Tibial nerve (tissue), 4 donors: Measurements from ENCODE around the gene SLC25A14. TPM values are rescaled to one million over a fixed set of nuclear protein-coding genes. Genes with fewer than 3 reads are reported as not detected.

ENCODE experiments used
- DNase-seq, 2 donors: peaks; one replicate each; pipeline ENCODE4 v3.0.0-alpha.2; 2019; ENCODE audit warnings: low spot score in 2 of 2
- H3K27ac ChIP-seq, 4 donors: fragments of 200-600 bp; sonication (generic) in 3 of 4; one replicate each; pipeline ENCODE4 v1.5.1; 2017 to 2019; ENCODE audit warnings: mild to moderate bottlenecking in 1 of 4
- H3K27me3 ChIP-seq, 2 donors: fragments of 200-600 bp; sonication (generic) in 1 of 2; one replicate each; pipeline versions ENCODE4 v1.5.1 to v1.6.0; 2017 to 2019
- H3K36me3 ChIP-seq, 3 donors: fragments of 200-600 bp; sonication (generic); one replicate each; pipeline ENCODE4 v1.5.1; 2018 to 2019
- H3K4me1 ChIP-seq, 4 donors: fragments of 200-600 bp; sonication (generic) in 3 of 4; one replicate each; pipeline ENCODE4 v1.5.1; 2017 to 2019
- H3K4me3 ChIP-seq, 4 donors: fragments of 200-600 bp; sonication (generic) in 3 of 4; one replicate each; pipeline ENCODE4 v1.5.1; 2017 to 2019; ENCODE audit warnings: mild to moderate bottlenecking in 1 of 4, moderate library complexity in 1 of 4
- H3K9me3 ChIP-seq, 4 donors: fragments of 200-600 bp; sonication (generic) in 3 of 4; one replicate each; pipeline ENCODE4 v1.5.1; 2017 to 2019
- EP300 ChIP-seq, 2 donors: sonication (generic); formaldehyde crosslinking; IDR thresholded peaks; one replicate each; pipeline ENCODE4 v1.6.1; 2017; ENCODE audit warnings: antibody characterized with exemption in 2 of 2, mild to moderate bottlenecking in 1 of 2
- POLR2A ChIP-seq, 2 donors: fragments of 450-650 bp; IDR thresholded peaks; one replicate each; pipeline ENCODE4 v1.6.1; 2017; ENCODE audit warnings: antibody characterized with exemption in 2 of 2, mild to moderate bottlenecking in 2 of 2, moderate library complexity in 2 of 2
- WGBS, 2 donors: methylation state at CpG; one replicate each; pipeline ENCODE4 v1.1.5; 2018; 5-methylcytosine and 5-hydroxymethylcytosine counted together
- total RNA-seq, 4 donors: library from RNA; depleted of rRNA; stranded (reverse); fragments of >200 nt; gene quantifications; one replicate each; pipeline ENCODE4 v1.1.0, GENCODE V29; 2016
- TF ChIP-seq, protein P1 (sequence below), 5 experiments: fragments of 200-600 bp in 3 of 5; fragments of 450-650 bp in 2 of 5; sonication (generic) in 3 of 5; IDR thresholded peaks; one replicate each; pipeline ENCODE4 v1.5.1; 2016 to 2019; ENCODE audit warnings: antibody characterized with exemption in 5 of 5, mild to moderate bottlenecking in 3 of 5, moderate library complexity in 2 of 5

SLC25A14 gene, protein sequence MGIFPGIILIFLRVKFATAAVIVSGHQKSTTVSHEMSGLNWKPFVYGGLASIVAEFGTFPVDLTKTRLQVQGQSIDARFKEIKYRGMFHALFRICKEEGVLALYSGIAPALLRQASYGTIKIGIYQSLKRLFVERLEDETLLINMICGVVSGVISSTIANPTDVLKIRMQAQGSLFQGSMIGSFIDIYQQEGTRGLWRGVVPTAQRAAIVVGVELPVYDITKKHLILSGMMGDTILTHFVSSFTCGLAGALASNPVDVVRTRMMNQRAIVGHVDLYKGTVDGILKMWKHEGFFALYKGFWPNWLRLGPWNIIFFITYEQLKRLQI
- total RNA-seq, result 10 to 100 TPM in 3 of 4 donors, 1 to 10 TPM in 1; 6.5 to 22.2 (median 20.4) TPM

DNA sequence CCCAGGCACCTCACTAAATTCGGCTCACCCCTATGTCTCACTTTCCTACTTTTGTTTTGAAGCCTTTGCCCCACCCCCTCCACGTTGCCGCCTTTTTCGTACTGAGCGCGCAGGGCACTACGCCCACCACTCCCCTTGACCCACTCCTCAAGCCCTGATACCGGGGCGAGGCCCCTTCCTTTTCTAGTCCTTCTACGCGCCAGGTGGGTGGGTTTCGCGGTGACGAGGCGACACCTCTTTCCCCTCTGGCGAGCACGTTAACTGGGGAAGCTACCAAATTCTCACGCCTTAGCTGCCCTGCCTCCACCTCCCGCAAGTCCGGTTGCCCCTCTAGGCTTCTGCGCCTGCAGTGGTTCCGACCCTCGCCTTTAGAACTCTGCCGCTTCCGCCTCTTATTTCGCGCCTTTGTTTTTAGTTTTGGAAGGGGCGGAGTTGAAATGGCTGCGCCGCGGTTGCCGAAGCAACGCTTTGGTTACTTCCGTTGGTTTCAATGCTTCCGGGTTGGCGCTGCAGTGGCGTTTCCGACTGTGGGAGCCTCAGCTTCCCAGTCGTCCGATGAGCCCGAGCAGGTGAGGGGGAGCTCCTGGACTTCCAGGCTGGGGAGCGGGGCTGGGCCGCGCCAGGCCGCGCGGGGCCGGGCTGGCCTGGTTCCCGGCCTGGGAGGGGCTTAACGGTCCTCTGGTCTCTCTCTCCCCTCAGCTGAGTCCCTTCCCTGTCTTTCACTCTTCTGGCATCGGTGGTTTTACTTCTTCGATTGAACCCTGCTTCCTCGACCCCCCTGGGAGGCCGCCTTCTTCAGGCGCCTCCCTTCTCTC lies at the start of gene SLC25A14:
Gene SLC25A14, plus strand, starts transcription at position 512 of the 815 bp plus-strand sequence. CDS start 360 bp downstream, outside the sequence.
- Histone ChIP-seq H3K9me3 (no peaks in the 10 kb centered on the region), H3K4me1 (peaks cover 0 to 16% (median 0%) of the 10 kb centered on the region in 4 donors), H3K27me3 (no peaks in the 10 kb centered on the region), H3K27ac (peak within 1 kb of the TSS in 2 of 4 donors; percentile 60 to 72), H3K4me3 (peak within 1 kb of the TSS; percentile 53 to 76 (median 61)), H3K36me3 (no peaks in the 10 kb centered on the region)
- peak; percentile 33 to 40 for DNase-seq
- 0 to 38% methylated on average over 35 to 55 of the region's 55 CpGs for WGBS, 2 donors
- TF ChIP-seq EP300 (IDR thresholded peaks at IDR 0.05), result peak in 1 of 2 donors; percentile 51
- TF ChIP-seq, protein P1, sequence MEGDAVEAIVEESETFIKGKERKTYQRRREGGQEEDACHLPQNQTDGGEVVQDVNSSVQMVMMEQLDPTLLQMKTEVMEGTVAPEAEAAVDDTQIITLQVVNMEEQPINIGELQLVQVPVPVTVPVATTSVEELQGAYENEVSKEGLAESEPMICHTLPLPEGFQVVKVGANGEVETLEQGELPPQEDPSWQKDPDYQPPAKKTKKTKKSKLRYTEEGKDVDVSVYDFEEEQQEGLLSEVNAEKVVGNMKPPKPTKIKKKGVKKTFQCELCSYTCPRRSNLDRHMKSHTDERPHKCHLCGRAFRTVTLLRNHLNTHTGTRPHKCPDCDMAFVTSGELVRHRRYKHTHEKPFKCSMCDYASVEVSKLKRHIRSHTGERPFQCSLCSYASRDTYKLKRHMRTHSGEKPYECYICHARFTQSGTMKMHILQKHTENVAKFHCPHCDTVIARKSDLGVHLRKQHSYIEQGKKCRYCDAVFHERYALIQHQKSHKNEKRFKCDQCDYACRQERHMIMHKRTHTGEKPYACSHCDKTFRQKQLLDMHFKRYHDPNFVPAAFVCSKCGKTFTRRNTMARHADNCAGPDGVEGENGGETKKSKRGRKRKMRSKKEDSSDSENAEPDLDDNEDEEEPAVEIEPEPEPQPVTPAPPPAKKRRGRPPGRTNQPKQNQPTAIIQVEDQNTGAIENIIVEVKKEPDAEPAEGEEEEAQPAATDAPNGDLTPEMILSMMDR (IDR thresholded peaks at IDR 0.05), result no peak

DNA sequence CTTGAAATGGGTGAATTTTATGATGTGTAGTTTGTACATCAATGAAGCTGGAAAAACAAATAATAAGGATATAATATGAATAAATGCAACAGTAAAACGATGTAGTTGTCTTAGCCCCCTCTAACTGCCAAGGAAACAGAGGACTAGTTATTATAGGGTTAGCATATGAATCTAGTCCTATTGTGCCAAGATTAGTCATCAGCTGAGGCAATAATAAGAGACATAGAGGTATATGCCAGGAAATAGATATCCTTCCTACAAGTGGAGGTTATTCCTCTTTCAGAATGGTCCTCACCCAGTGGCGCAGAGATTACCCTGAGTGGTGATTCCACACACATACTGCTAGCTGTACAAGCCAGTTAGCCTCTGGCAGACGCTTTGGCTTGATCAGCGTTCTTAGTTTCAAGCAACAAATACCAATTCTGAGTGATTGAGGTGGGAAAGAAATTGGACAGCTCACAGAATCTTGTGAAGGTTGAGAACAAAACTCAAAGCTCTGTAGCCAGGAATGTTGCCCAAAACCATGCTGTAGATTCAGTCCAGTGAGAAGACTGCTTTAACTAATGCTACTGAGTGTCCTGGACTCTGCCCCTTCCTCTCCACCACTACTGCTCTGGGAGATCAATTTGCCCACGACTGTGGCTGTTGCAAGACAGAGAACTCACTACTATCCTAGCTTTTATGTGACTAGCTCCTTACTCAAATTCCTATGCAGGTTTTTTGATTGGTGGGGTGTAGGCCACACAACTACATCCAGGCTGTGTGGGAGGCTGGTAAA lies 44.0 kb upstream of the SLC25A14 start:
- Histone ChIP-seq H3K36me3 (no peaks in the 10 kb centered on the region), H3K9me3 (no peaks in the 10 kb centered on the region), H3K27ac (no peak overlapping the region), H3K4me3 (no peak overlapping the region), H3K27me3 (peaks cover 0 to 6% of the 10 kb centered on the region in 2 donors), H3K4me1 (no peaks in the 10 kb centered on the region)
- 60 to 71% methylated on average over 5 of the region's 5 CpGs for WGBS, 2 donors
- DNase-seq, result no peak
- no peak for TF ChIP-seq POLR2A (IDR thresholded peaks at IDR 0.05)
- TF ChIP-seq, protein P1 (IDR thresholded peaks at IDR 0.05), result no peak
- no peak for TF ChIP-seq EP300 (IDR thresholded peaks at IDR 0.05)

DNA sequence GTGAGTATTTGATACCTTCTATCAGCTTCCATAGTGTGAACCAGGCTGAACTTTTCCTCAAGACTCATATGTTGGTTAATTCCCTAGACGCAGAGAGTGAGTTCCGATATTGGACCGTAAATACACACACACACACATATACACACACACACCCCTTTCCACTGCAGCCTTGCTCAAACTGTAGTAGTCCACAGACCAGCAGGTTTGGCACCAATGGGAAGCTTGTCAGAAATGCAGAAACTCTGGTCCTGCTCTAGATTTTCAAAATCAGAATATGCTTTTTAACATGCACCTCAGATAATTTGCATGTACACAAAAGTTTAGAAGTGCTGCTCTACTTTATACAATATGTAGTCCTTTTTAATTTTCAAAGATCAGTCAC lies 43.4 kb upstream of the SLC25A14 start:
- Histone ChIP-seq H3K4me1 (no peaks in the 10 kb centered on the region), H3K27me3 (peaks cover 0 to 6% of the 10 kb centered on the region in 2 donors), H3K4me3 (no peak overlapping the region), H3K36me3 (no peaks in the 10 kb centered on the region), H3K27ac (no peak overlapping the region), H3K9me3 (no peaks in the 10 kb centered on the region)
- TF ChIP-seq POLR2A (IDR thresholded peaks at IDR 0.05) (no peak), EP300 (IDR thresholded peaks at IDR 0.05) (no peak)
- TF ChIP-seq, protein P1 (IDR thresholded peaks at IDR 0.05), result no peak
- WGBS, 2 donors, result 62 to 83% methylated on average over 3 of the region's 3 CpGs
- no peak for DNase-seq

DNA sequence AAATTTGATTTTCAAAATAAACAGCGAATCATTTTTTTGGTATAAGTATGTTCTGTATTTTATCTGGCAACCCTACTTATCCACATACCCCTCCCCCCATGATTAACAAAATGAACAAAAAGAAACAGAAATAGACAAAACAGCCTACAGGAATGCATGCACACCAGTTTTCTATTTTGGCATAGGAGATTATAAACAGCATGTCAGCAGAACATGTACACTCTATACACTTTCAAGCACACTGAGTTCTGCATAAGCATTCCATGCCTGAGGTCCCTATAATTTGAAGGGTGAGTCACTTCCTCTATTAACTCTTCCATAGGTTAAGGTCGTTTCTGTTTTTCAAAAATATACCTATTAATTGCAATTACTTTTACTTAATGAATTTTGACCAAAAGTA lies 43.0 kb upstream of the SLC25A14 start:
- Histone ChIP-seq H3K9me3 (no peaks in the 10 kb centered on the region), H3K4me1 (no peaks in the 10 kb centered on the region)
- WGBS, 2 donors, result 23 to 33% methylated on average over 2 of the region's 2 CpGs

More for the DNA sequence above, 43.0 kb upstream of the SLC25A14 start:
- Histone ChIP-seq H3K27me3 (peaks cover 0 to 6% of the 10 kb centered on the region in 2 donors), H3K4me3 (no peak overlapping the region), H3K27ac (no peak overlapping the region), H3K36me3 (no peaks in the 10 kb centered on the region)
- no peak for DNase-seq
- no peak for TF ChIP-seq POLR2A (IDR thresholded peaks at IDR 0.05)
- TF ChIP-seq EP300 (IDR thresholded peaks at IDR 0.05), result no peak
- TF ChIP-seq, protein P1 (IDR thresholded peaks at IDR 0.05), result no peak
